Measurements from ENCODE around the gene TPSD1. TPM values are rescaled to one million over a fixed set of nuclear protein-coding genes. Genes with fewer than 3 reads are reported as not detected.
"Not testable (repeated sequence)": the region's sequence is repeated elsewhere in the genome, so short reads cannot be mapped to it uniquely, and the experiment has no call there.

TPSD1 gene
- total and polyA plus RNA-seq, 2 donors (not counting 3 experiments of a cell fraction or from before 2014, with no cell fraction given), result not detected

- CTCF ChIA-PET, POLR2A ChIA-PET: not testable (repeated sequence)
- FAIRE-seq, result peak; percentile 4
Measured at GRCh38 chr16:1271724-1272413, 16.0 kb downstream of the TPSD1 start.

GRCh38 chr16:1272453-1273198 is 16.8 kb downstream of the TPSD1 start:
- Histone ChIP-seq H3K27me3 (ENCODE audit: control insufficient read depth in 2 of 2, insufficient read depth in 2 of 2, low read length in 2 of 2) (no peaks in the 10 kb centered on the region), H4K20me1 (replicated peaks; ENCODE audit: control insufficient read depth, extremely low read depth, insufficient read depth, low read length) (no peaks in the 10 kb centered on the region), H3K9me3 (replicated peaks; ENCODE audit: control insufficient read depth, insufficient read depth, low read length) (no peaks in the 10 kb centered on the region), H3K27ac (ENCODE audit: insufficient read depth, low read depth, low read length) (no peak overlapping the region), H3K4me3 (replicated peaks in 1 of 3; ENCODE audit: insufficient read depth in 1 of 3, low read depth in 1 of 3, low read length in 3 of 3) (no peak overlapping the region), H3K79me2 (ENCODE audit: control insufficient read depth, insufficient read depth, low read length) (no peaks in the 10 kb centered on the region), H3K4me1 (ENCODE audit: control insufficient read depth, extremely low read depth, insufficient read depth, low read length) (no peaks in the 10 kb centered on the region), H2AFZ (ENCODE audit: low read depth, low read length) (no peak overlapping the region), H3K4me2 (ENCODE audit: insufficient read depth, low read length) (no peak overlapping the region), H3K9ac (replicated peaks; ENCODE audit: extremely low read depth, insufficient read depth, low read length) (no peak overlapping the region), H3K9me1 (replicated peaks; ENCODE audit: control insufficient read depth, extremely low read depth, insufficient read depth, low read length) (no peaks in the 10 kb centered on the region), H3K36me3 (ENCODE audit: control insufficient read depth in 2 of 2, extremely low read depth in 1 of 2, insufficient read depth in 2 of 2, low read length in 2 of 2) (no peaks in the 10 kb centered on the region)
- no peak for DNase-seq (ENCODE audit: low read depth, low spot score)
- ChIA-PET POLR2A (no interaction called here), CTCF (no interaction called here)
- intact Hi-C loops (cut with micrococcal nuclease) (no loop called here), dilution Hi-C loops (cut with MboI; ENCODE audit: extremely low pct_ligation_motif_present, low sequenced_read_pairs) (no loop called here)
- TF ChIP-seq POLR2A (IDR thresholded peaks at IDR 0.05; ENCODE audit: low read depth, low read length), result no peak
- TF ChIP-seq GATA2 (IDR thresholded peaks at IDR 0.05; ENCODE audit: insufficient read depth, insufficient read length, low read depth, low read length), result no peak
- TF ChIP-seq FOS (IDR thresholded peaks at IDR 0.05; ENCODE audit: borderline replicate concordance, insufficient read depth, low read length), result no peak
- TF ChIP-seq MAX (IDR thresholded peaks at IDR 0.05; ENCODE audit: insufficient read depth, insufficient read length), result no peak
- no peak for TF ChIP-seq CTCF (IDR thresholded peaks at IDR 0.05; ENCODE audit: extremely low read depth in 1 of 2, insufficient read depth in 1 of 2, low read depth in 1 of 2, low read length in 2 of 2)
- TF ChIP-seq POLR2AphosphoS5 (IDR thresholded peaks at IDR 0.05; ENCODE audit: insufficient read depth, low read depth, low read length), result no peak
- no peak for TF ChIP-seq JUN (IDR thresholded peaks at IDR 0.05; ENCODE audit: borderline replicate concordance, insufficient read depth, insufficient read length, low read depth)
- no peak for TF ChIP-seq MYC (IDR thresholded peaks at IDR 0.05; ENCODE audit: low read depth, low read length)
- no peak for TF ChIP-seq EZH2 (IDR thresholded peaks at IDR 0.05; ENCODE audit: borderline replicate concordance, low read depth, low read length, severe bottlenecking)
- no peak for FAIRE-seq
- BruUV-seq (replicated peaks), result no TSS peak

More at GRCh38 chr16:1271724-1272413, 16.0 kb downstream of the TPSD1 start:
- H3K36me3 ChIP-seq (ENCODE audit: control insufficient read depth in 2 of 2, extremely low read depth in 1 of 2, insufficient read depth in 2 of 2, low read length in 2 of 2); H3K4me2 ChIP-seq (ENCODE audit: insufficient read depth, low read length); H2AFZ ChIP-seq (ENCODE audit: low read depth, low read length); H3K27me3 ChIP-seq (ENCODE audit: control insufficient read depth in 2 of 2, insufficient read depth in 2 of 2, low read length in 2 of 2); H3K9me3 ChIP-seq (replicated peaks; ENCODE audit: control insufficient read depth, insufficient read depth, low read length); H3K9me1 ChIP-seq (replicated peaks; ENCODE audit: control insufficient read depth, extremely low read depth, insufficient read depth, low read length); H3K79me2 ChIP-seq (ENCODE audit: control insufficient read depth, insufficient read depth, low read length); H3K4me1 ChIP-seq (ENCODE audit: control insufficient read depth, extremely low read depth, insufficient read depth, low read length); H3K27ac ChIP-seq (ENCODE audit: insufficient read depth, low read depth, low read length); BruUV-seq (replicated peaks); H4K20me1 ChIP-seq (replicated peaks; ENCODE audit: control insufficient read depth, extremely low read depth, insufficient read depth, low read length); dilution Hi-C loops (cut with MboI; ENCODE audit: extremely low pct_ligation_motif_present, low sequenced_read_pairs); intact Hi-C loops (cut with micrococcal nuclease); H3K4me3 ChIP-seq (replicated peaks in 1 of 3; ENCODE audit: insufficient read depth in 1 of 3, low read depth in 1 of 3, low read length in 3 of 3); H3K9ac ChIP-seq (replicated peaks; ENCODE audit: extremely low read depth, insufficient read depth, low read length): not testable (repeated sequence)
- TF ChIP-seq POLR2AphosphoS5 (IDR thresholded peaks at IDR 0.05; ENCODE audit: insufficient read depth, low read depth, low read length), result peak; percentile 51
- peak; percentile 29 for DNase-seq (ENCODE audit: low read depth, low spot score)

Data from endothelial cell of umbilical vein (primary cell).